Heart right ventricle (tissue), 16 donors: ENCODE results near the gene CIITA. TPM values are rescaled to one million over a fixed set of nuclear protein-coding genes. Genes with fewer than 3 reads are reported as not detected.

Experiments used
- ATAC-seq, 8 donors: fragments of 200-7000 bp; cut with Tn5 transposase; one replicate each; pipeline ENCODE4 v1.9.1; 2020; ENCODE audit warnings: mild to moderate bottlenecking in 8 of 8, moderate library complexity in 8 of 8, moderate number of reproducible peaks in 1 of 8
- DNase-seq, 2 donors: peaks; one replicate each; pipeline ENCODE4 v3.0.0-alpha.2; 2020
- H3K27ac ChIP-seq, 10 donors: fragments of 200-600 bp; sonication (generic) in 2 of 10; one replicate each; pipeline versions ENCODE4 v1.5.0 to v1.8.0; 2020 to 2022; ENCODE audit warnings: mild to moderate bottlenecking in 3 of 10
- H3K27me3 ChIP-seq, 7 donors: fragments of 200-600 bp; one replicate each; pipeline ENCODE4 v1.8.0; 2021 to 2022; ENCODE audit warnings: mild to moderate bottlenecking in 2 of 7
- H3K36me3 ChIP-seq, 9 donors: fragments of 200-600 bp; sonication (generic) in 1 of 9; one replicate each; pipeline versions ENCODE4 v1.5.0 to v1.8.0; 2020 to 2022; ENCODE audit warnings: mild to moderate bottlenecking in 2 of 9
- H3K4me1 ChIP-seq, 9 donors: fragments of 200-600 bp; sonication (generic) in 1 of 9; one replicate each; pipeline versions ENCODE4 v1.5.0 to v1.8.0; 2020 to 2022; ENCODE audit warnings: mild to moderate bottlenecking in 4 of 9
- H3K4me3 ChIP-seq, 10 donors: fragments of 200-600 bp; sonication (generic) in 2 of 10; one replicate each; pipeline versions ENCODE4 v1.5.0 to v1.8.0; 2020 to 2022; ENCODE audit warnings: mild to moderate bottlenecking in 7 of 10, moderate library complexity in 2 of 10
- H3K9me3 ChIP-seq, 11 donors: fragments of 200-600 bp in 10 of 11; sonication (generic) in 2 of 11; one replicate each; pipeline versions ENCODE4 v1.5.0 to v1.8.0; 2013 to 2022; ENCODE audit warnings: mild to moderate bottlenecking in 2 of 11, control low read depth in 1 of 11, moderate library complexity in 1 of 11
- WGBS, 2 donors: extraction: QIAGEN DNeasy Blood & Tissue Kit; methylation state at CpG; one replicate each; pipeline ENCODE4 v1.1.7; 2013; ENCODE audit warnings: inconsistent platforms in 1 of 2; 5-methylcytosine and 5-hydroxymethylcytosine counted together
- intact Hi-C, 10 donors: fragments of 100-400 bp; cut with DNase I; formaldehyde crosslinking; loops; one replicate each; pipeline versions ENCODE4 v1.11.1 to v1.14.2; 2022
- polyA plus RNA-seq, 2 donors: library from polyadenylated mRNA; stranded (reverse); fragments of 200-250 nt; gene quantifications; one replicate each; pipeline ENCODE4 v1.2.3, GENCODE V29; 2013
- total RNA-seq, 10 donors: library from RNA; stranded (reverse); fragmentation: NEBNext Ultra II Directional in 3 of 10; extraction: Animal tissue kit (Norgen Biotek cat#: 25700) in 3 of 10; gene quantifications; one replicate each; pipeline versions ENCODE4 v1.2.1 to v1.2.4, GENCODE V29; 2021 to 2023
- TF ChIP-seq, protein P1 (sequence below), 9 donors: fragments of 200-600 bp; sonication (generic) in 2 of 9; IDR thresholded peaks; one replicate each; pipeline versions ENCODE4 v1.5.0 to v1.8.0; 2021 to 2022; ENCODE audit warnings: antibody characterized with exemption in 9 of 9, mild to moderate bottlenecking in 5 of 9, moderate library complexity in 1 of 9
- donor health status: Arrhythmogenic right ventricular cardiomyopathy.
- donor health status: ischemic (EF 13 %, LVEDD 7.1; RV severe dilation, severe dysfunction).
- donor health status: healthy with polysubstance abuse.
- donor health status: DM: no; HTN: yes; CAD: no.
- donor health status: DM: no; HTN: no; CAD: no.
- donor health status: ischemic (EF 25% LVEDD 6.9; RV normal size, moderate dysfunction).
- donor health status: ischemic (EF 25% LVEDD 5.7; RV mildly dilated, moderate dysfunction).
- donor health status: healthy.
- donor health status: DM: yes; HTN: yes; CAD: no.
- donor health status: Ischemic cardiomyopathy.
- donor health status: ischemic (EF 35%, LVEDD 5.7; RV mildly dilated, moderate dysfunction).
- donor health status: nonischemic (EF 11% LVEDD 7.7; RV severe dilation, severe dysfunction).
- donor health status: DM: yes; HTN: yes; CAD: no.
- donor health status: PGD.
- donor health status: ischemic (EF 29% LVEDD 5.4; RV normal size, mild dysfunction).
- donor health status: nonischemic (EF 23%, LVEDD 6.1; RV moderate dilation, normal function).

The CIITA gene
- total and polyA plus RNA-seq, 12 donors, result 2.1 to 50.8 (median 8.7) TPM

DNA sequence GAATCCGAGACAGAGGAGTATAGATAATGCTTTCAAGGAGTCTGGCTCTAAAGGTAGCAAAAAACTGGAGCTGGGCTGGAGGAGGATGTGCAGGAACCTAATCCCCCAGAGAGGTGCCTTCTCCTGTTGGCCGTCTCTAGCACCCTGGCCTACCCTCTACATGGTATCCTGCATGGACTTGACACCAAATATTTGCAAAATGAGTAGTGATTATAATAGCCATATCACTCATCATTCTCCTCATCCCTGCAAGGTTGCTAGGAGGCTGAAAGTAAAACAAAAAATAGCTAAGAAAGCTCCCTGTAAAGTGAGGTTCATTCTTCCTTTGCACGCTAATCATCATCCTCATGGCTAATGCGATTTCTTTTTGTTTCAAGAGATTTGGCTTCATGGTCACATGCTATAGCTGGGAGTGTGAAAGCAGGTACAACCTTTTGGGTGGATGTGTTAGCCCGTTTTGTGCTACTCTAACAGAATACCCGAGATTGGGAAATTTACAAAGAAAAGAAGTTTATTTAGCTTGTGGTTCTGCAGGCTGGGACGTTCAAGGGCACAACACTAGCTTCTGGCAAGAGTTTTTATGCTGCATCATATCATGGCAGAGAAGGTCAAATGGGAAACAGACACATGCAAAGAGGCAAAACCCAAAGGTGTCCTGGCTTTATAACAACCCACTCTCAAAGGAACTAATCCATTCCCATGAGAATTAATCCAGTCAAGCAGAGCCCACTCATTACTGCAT, 27.1 kb upstream of the CIITA start:
- DNase-seq (no peak), ATAC-seq (no peak)
- Histone ChIP-seq H3K4me3 (no peak overlapping the region), H3K27me3 (no peaks in the 10 kb centered on the region), H3K27ac (no peak overlapping the region), H3K9me3 (no peaks in the 10 kb centered on the region), H3K4me1 (peaks cover 0 to 46% (median 9%) of the 10 kb centered on the region in 9 donors), H3K36me3 (no peaks in the 10 kb centered on the region)
- TF ChIP-seq, protein P1, sequence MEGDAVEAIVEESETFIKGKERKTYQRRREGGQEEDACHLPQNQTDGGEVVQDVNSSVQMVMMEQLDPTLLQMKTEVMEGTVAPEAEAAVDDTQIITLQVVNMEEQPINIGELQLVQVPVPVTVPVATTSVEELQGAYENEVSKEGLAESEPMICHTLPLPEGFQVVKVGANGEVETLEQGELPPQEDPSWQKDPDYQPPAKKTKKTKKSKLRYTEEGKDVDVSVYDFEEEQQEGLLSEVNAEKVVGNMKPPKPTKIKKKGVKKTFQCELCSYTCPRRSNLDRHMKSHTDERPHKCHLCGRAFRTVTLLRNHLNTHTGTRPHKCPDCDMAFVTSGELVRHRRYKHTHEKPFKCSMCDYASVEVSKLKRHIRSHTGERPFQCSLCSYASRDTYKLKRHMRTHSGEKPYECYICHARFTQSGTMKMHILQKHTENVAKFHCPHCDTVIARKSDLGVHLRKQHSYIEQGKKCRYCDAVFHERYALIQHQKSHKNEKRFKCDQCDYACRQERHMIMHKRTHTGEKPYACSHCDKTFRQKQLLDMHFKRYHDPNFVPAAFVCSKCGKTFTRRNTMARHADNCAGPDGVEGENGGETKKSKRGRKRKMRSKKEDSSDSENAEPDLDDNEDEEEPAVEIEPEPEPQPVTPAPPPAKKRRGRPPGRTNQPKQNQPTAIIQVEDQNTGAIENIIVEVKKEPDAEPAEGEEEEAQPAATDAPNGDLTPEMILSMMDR (IDR thresholded peaks at IDR 0.05), result no peak
- 72 to 78% methylated on average over 7 of the region's 7 CpGs for WGBS, 2 donors
- intact Hi-C loops, result no loop called here

DNA sequence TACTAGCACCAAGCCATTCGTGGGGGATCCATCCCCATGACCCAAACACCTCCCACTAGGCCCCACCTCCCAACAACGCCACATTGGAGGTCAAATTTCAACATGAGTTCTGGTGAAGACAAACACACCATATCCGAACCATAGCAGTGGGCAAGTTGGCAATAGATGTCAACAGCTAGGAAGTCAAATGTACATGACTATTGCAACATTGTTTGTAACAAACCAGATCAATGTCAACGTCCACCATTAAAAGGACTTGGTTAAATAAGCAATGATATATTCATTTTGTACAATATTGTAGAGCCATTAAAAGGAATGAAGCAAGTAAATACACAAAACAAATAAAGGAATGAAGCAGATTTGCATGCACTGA, 26.5 kb upstream of the CIITA start:
- H3K9me3 ChIP-seq, result no peaks in the 10 kb centered on the region
- intact Hi-C loops, result no loop called here
- no peak for DNase-seq
- no peaks in the 10 kb centered on the region for H3K36me3 ChIP-seq
- no peak for ATAC-seq
- TF ChIP-seq, protein P1 (IDR thresholded peaks at IDR 0.05), result no peak
- H3K27me3 ChIP-seq, result no peaks in the 10 kb centered on the region
- no peak overlapping the region for H3K27ac ChIP-seq
- 78 to 89% methylated on average over 4 of the region's 4 CpGs for WGBS, 2 donors
- no peak overlapping the region for H3K4me3 ChIP-seq
- H3K4me1 ChIP-seq, result peaks cover 0 to 46% (median 9%) of the 10 kb centered on the region in 9 donors

DNA sequence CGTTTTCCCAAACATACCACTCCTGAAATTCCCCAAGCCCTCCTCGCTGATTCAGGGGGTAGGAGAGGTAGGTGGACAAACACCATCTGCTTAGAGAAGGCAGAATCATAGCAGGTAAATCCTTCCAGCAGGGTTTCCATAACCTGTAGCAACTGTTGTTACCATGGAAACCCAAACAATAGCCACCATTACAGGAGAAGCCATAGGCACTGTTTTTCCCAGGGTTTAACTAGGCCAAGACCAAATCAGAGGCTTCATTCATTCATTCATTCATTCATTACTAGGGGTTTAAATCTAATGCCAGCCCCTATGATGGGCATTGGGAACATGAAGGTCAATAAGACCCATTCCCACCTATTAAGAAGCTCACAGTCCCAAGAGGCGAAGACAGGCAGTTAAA, 25.5 kb upstream of the CIITA start:
- DNase-seq (no peak), ATAC-seq (no peak)
- Histone ChIP-seq H3K36me3 (no peaks in the 10 kb centered on the region), H3K4me3 (no peak overlapping the region), H3K27me3 (no peaks in the 10 kb centered on the region), H3K4me1 (peaks cover 0 to 46% (median 9%) of the 10 kb centered on the region in 9 donors), H3K27ac (no peak overlapping the region), H3K9me3 (no peaks in the 10 kb centered on the region)
- intact Hi-C loops, result no loop called here
- TF ChIP-seq, protein P1 (IDR thresholded peaks at IDR 0.05), result no peak
- WGBS, 2 donors, result 92% methylated on average over 3 of the region's 3 CpGs

DNA sequence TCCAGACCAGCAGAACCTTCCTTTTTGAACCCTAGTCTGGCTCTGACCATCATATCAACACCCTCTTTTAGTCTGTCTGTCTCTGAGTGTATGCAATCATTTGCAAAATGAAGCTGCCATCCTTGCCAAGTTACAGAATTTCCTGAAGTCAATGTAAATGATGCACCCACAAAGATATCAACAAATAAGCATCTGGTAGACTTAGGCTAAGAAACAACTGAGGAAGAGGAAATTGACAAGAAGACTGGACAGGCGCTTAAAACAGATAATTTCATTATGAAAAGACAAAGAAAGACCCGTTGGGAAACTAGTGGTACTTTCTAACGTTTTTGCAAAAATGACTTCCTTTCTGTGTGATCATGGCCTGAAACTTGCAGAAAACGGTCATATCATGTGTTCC, 24.7 kb upstream of the CIITA start:
- no peaks in the 10 kb centered on the region for H3K27me3 ChIP-seq
- peaks cover 0 to 40% (median 5%) of the 10 kb centered on the region in 9 donors for H3K4me1 ChIP-seq
- TF ChIP-seq, protein P1 (IDR thresholded peaks at IDR 0.05), result no peak
- H3K4me3 ChIP-seq, result no peak overlapping the region
- H3K27ac ChIP-seq, result peak overlapping the region in 1 of 10 donors; percentile 26
- H3K9me3 ChIP-seq, result no peaks in the 10 kb centered on the region
- intact Hi-C loops, result no loop called here
- DNase-seq (no peak), ATAC-seq (no peak)
- 46 to 59% methylated on average over 4 of the region's 4 CpGs for WGBS, 2 donors
- H3K36me3 ChIP-seq, result no peaks in the 10 kb centered on the region
